ENCODE results near the gene ZBTB44. TPM values are rescaled to one million over a fixed set of nuclear protein-coding genes. Genes with fewer than 3 reads are reported as not detected.

ZBTB44 gene
- total and polyA plus RNA-seq, 4 donors, result 4.7 to 33.9 (median 17.0) TPM

- H3K27me3 ChIP-seq (ENCODE audit: control insufficient read depth in 4 of 4, insufficient read depth in 4 of 4, low read length in 3 of 4), result no peaks in the 10 kb centered on the region
- peaks cover 0 to 12% (median 4%) of the 10 kb centered on the region in 4 donors for H3K36me3 ChIP-seq (ENCODE audit: control insufficient read depth in 4 of 4, insufficient read depth in 3 of 4, low read depth in 1 of 4, low read length in 3 of 4)
- no peaks in the 10 kb centered on the region for H3K4me1 ChIP-seq (ENCODE audit: control insufficient read depth in 4 of 4, insufficient read depth in 4 of 4, low read length in 3 of 4)
- H3K4me3 ChIP-seq (ENCODE audit: low read depth in 1 of 3, low read length in 3 of 3), result no peak overlapping the region
- TF ChIP-seq NR2F2 (IDR thresholded peaks at IDR 0.05), result no peak
- TF ChIP-seq MAX (IDR thresholded peaks at IDR 0.05), result no peak
- TF ChIP-seq RXRA (IDR thresholded peaks at IDR 0.05), result no peak
- TF ChIP-seq TAF1 (conservative IDR thresholded peaks at IDR 0.05), result no peak
- TF ChIP-seq FOXA2 (IDR thresholded peaks at IDR 0.05), result no peak
- TF ChIP-seq HNF4A (conservative IDR thresholded peaks at IDR 0.05), result no peak
- no peak overlapping the region for H3K9ac ChIP-seq (ENCODE audit: low read depth in 1 of 2, low read length in 2 of 2)
- no peaks in the 10 kb centered on the region for H3K9me3 ChIP-seq (ENCODE audit: control insufficient read depth in 4 of 4, low read length in 3 of 4)
- no peak for DNase-seq (ENCODE audit: low spot score)
- H3K27ac ChIP-seq (ENCODE audit: low read depth in 1 of 2, low read length in 2 of 2), result no peak overlapping the region
- 70% methylated on average over 1 of the region's 1 CpG for WGBS
These were observed 45.3 kb downstream of the ZBTB44 start for GRCh38 chr11:130269326-130269943.

- Histone ChIP-seq H3K27ac (ENCODE audit: low read depth in 1 of 2, low read length in 2 of 2) (no peak overlapping the region), H3K9ac (ENCODE audit: low read depth in 1 of 2, low read length in 2 of 2) (no peak overlapping the region), H3K27me3 (ENCODE audit: control insufficient read depth in 4 of 4, insufficient read depth in 4 of 4, low read length in 3 of 4) (no peaks in the 10 kb centered on the region), H3K9me3 (ENCODE audit: control insufficient read depth in 4 of 4, low read length in 3 of 4) (peaks cover 0 to 2% (median 0%) of the 10 kb centered on the region in 4 donors), H3K4me3 (ENCODE audit: low read depth in 1 of 3, low read length in 3 of 3) (no peak overlapping the region), H3K36me3 (ENCODE audit: control insufficient read depth in 4 of 4, insufficient read depth in 3 of 4, low read depth in 1 of 4, low read length in 3 of 4) (peaks cover 1 to 18% (median 10%) of the 10 kb centered on the region in 4 donors), H3K4me1 (ENCODE audit: control insufficient read depth in 4 of 4, insufficient read depth in 4 of 4, low read length in 3 of 4) (peaks cover 0 to 6% (median 4%) of the 10 kb centered on the region in 4 donors)
- no peak for DNase-seq (ENCODE audit: low spot score)
- TF ChIP-seq CTCF (IDR thresholded peaks at IDR 0.05; ENCODE audit: low read depth, low read length, missing input control) (no peak), EGR1 (IDR thresholded peaks at IDR 0.05; ENCODE audit: low read depth in 2 of 2) (no peak), FOXA1 (IDR thresholded peaks at IDR 0.05) (no peak), MAX (IDR thresholded peaks at IDR 0.05) (no peak), RAD21 (IDR thresholded peaks at IDR 0.05) (no peak), ATF3 (IDR thresholded peaks at IDR 0.05) (no peak), YY1 (IDR thresholded peaks at IDR 0.05) (no peak), HNF4G (IDR thresholded peaks at IDR 0.05) (no peak), RXRA (IDR thresholded peaks at IDR 0.05) (no peak), FOXA2 (IDR thresholded peaks at IDR 0.05) (no peak), GABPA (IDR thresholded peaks at IDR 0.05 in 1 of 2, conservative IDR thresholded peaks at IDR 0.05 in 1 of 2) (no peak), REST (IDR thresholded peaks at IDR 0.05) (no peak), ZBTB33 (IDR thresholded peaks at IDR 0.05) (no peak), JUND (IDR thresholded peaks at IDR 0.05) (no peak), HNF4A (conservative IDR thresholded peaks at IDR 0.05) (no peak), NR2F2 (IDR thresholded peaks at IDR 0.05) (no peak), SP1 (IDR thresholded peaks at IDR 0.05) (no peak), TAF1 (conservative IDR thresholded peaks at IDR 0.05) (no peak)
- WGBS, result 97% methylated on average over 5 of the region's 5 CpGs
These were observed 51.4 kb downstream of the ZBTB44 start for GRCh38 chr11:130263351-130263750.
